Adrenal gland (tissue), 12 donors: ENCODE measurements around the gene IFITM2. TPM values are rescaled to one million over a fixed set of nuclear protein-coding genes. Genes with fewer than 3 reads are reported as not detected.

Experiments used
- DNase-seq, 7 donors: peaks; one replicate each; pipeline ENCODE4 v3.0.0-alpha.2; 2019 to 2020
- H3K27ac ChIP-seq, 5 donors: fragments of 200-600 bp; sonication (generic) in 4 of 5; 1 replicate in 3 of 5; 2 replicates in 2 of 5; pipeline versions ENCODE4 v1.5.1 to v1.8.0; 2016 to 2020; ENCODE audit warnings: mild to moderate bottlenecking in 1 of 5
- H3K27me3 ChIP-seq: fragments of 200-600 bp; 2 replicates; pipeline ENCODE4 v1.8.0; 2021
- H3K36me3 ChIP-seq, 2 donors: fragments of 200-600 bp; replicated peaks in 1 of 2; 1 replicate in 1 of 2; 2 replicates in 1 of 2; pipeline versions ENCODE4 v1.5.1 to v1.8.0; 2018 to 2022
- H3K4me1 ChIP-seq, 2 donors: fragments of 200-600 bp; replicated peaks in 1 of 2; 1 replicate in 1 of 2; 2 replicates in 1 of 2; pipeline versions ENCODE4 v1.5.1 to v1.8.0; 2018 to 2021
- H3K4me3 ChIP-seq, 4 donors: fragments of 200-600 bp; sonication (generic) in 3 of 4; one replicate each; pipeline ENCODE4 v1.5.1; 2016 to 2018
- H3K9me3 ChIP-seq, 3 donors: fragments of 200-600 bp; sonication (generic) in 1 of 3; replicated peaks in 1 of 3; 1 replicate in 2 of 3; 2 replicates in 1 of 3; pipeline versions ENCODE4 v1.5.1 to v1.8.0; 2016 to 2021
- CTCF ChIP-seq, 6 experiments: fragments of 450-650 bp in 4 of 6; fragments of 200-600 bp in 2 of 6; sonication (generic) in 1 of 6; IDR thresholded peaks; 1 replicate in 5 of 6; 2 replicates in 1 of 6; pipeline versions ENCODE4 v1.5.1 to v1.8.0; 2016 to 2021; ENCODE audit warnings: antibody characterized with exemption in 6 of 6, mild to moderate bottlenecking in 2 of 6, moderate library complexity in 1 of 6
- POLR2A ChIP-seq, 2 donors: fragments of 450-650 bp; IDR thresholded peaks; one replicate each; pipeline ENCODE4 v1.6.1; 2017; ENCODE audit warnings: antibody characterized with exemption in 2 of 2, mild to moderate bottlenecking in 2 of 2, moderate library complexity in 1 of 2
- WGBS, 4 donors: extraction: QIAGEN DNeasy Blood & Tissue Kit in 2 of 4; methylation state at CpG; one replicate each; pipeline versions ENCODE4 v1.1.5 to v1.1.7; 2013 to 2017; 5-methylcytosine and 5-hydroxymethylcytosine counted together
- intact Hi-C, 2 donors: fragments of 100-400 bp; cut with DNase I; formaldehyde crosslinking; loops; one replicate each; pipeline versions ENCODE4 v1.14.1 to v1.15.0; 2022 to 2023
- polyA plus RNA-seq, 3 donors: library from polyadenylated mRNA; stranded (reverse); fragments of 200-250 nt in 2 of 3; fragments of 350-450 nt in 1 of 3; fragmentation: Illumina TruSeq in 1 of 3; extraction: RNeasy Lipid Tissue Mini Kit (QIAGEN cat#74804) in 1 of 3; gene quantifications; one replicate each; pipeline ENCODE4 v1.2.3, GENCODE V29; 2013 to 2014
- total RNA-seq, 9 donors: library from RNA; depleted of rRNA in 4 of 9; stranded (reverse); fragments of >200 nt in 4 of 9; fragments of 120-200 nt in 1 of 9; fragmentation: NEBNext Ultra II Directional in 1 of 9; extraction: Animal tissue kit (Norgen Biotek cat#: 25700) in 1 of 9; gene quantifications; one replicate each; pipeline versions ENCODE4 v1.1.0 to v1.2.4, GENCODE V29; 2013 to 2023
- donor health status: healthy with polysubstance abuse.
- donor health status: Bipolar disorder and iron deficiency.
- donor health status: DM: yes; HTN: yes; CAD: no.
- donor health status: DM: no; HTN: no; CAD: no.
- donor health status: DM: no; HTN: no; CAD: no.
- donor health status: DM: yes; HTN: yes; CAD: no.

Gene IFITM2
- total and polyA plus RNA-seq, 12 donors = 30.7 to 835 (median 235) TPM

GRCh38 chr11:296171-297050, 11.2 kb upstream of the IFITM2 start:
- no peak for DNase-seq
- H3K27ac ChIP-seq = no peak overlapping the region
- intact Hi-C loops = loop anchor here (5.0 to 10.0 kb wide), 2 partner anchors 66 to 148 kb away; partner anchors contain the start of gene ANO9 (in 1 of the 2)
- TF ChIP-seq POLR2A (IDR thresholded peaks at IDR 0.05) = no peak
- TF ChIP-seq CTCF (IDR thresholded peaks at IDR 0.05) = no peak
- no peaks in the 10 kb centered on the region for H3K9me3 ChIP-seq
- H3K4me1 ChIP-seq = no peaks in the 10 kb centered on the region
- H3K36me3 ChIP-seq = no peaks in the 10 kb centered on the region
- 53 to 68% (median 63%) methylated on average over 2 to 35 of the region's 35 CpGs for WGBS, 4 donors
- H3K27me3 ChIP-seq = peaks cover 9% of the 10 kb centered on the region
- no peak overlapping the region for H3K4me3 ChIP-seq

GRCh38 chr11:297051-297585, 10.5 kb upstream of the IFITM2 start:
- 52 to 85% (median 68%) methylated on average over 5 to 13 of the region's 13 CpGs for WGBS, 4 donors
- Histone ChIP-seq H3K4me3 (no peak overlapping the region), H3K4me1 (no peaks in the 10 kb centered on the region), H3K27ac (no peak overlapping the region), H3K27me3 (peaks cover 9% of the 10 kb centered on the region), H3K36me3 (no peaks in the 10 kb centered on the region), H3K9me3 (no peaks in the 10 kb centered on the region)
- intact Hi-C loops = loop anchor here (5.0 to 10.0 kb wide), 2 partner anchors 65 to 148 kb away; partner anchors contain the start of gene ANO9 (in 1 of the 2)
- no peak for DNase-seq
- TF ChIP-seq POLR2A (IDR thresholded peaks at IDR 0.05) (no peak), CTCF (IDR thresholded peaks at IDR 0.05) (no peak)

- no peak overlapping the region for H3K4me3 ChIP-seq
- no peak overlapping the region for H3K27ac ChIP-seq
- H3K4me1 ChIP-seq = no peaks in the 10 kb centered on the region
- no peak for TF ChIP-seq CTCF (IDR thresholded peaks at IDR 0.05)
- TF ChIP-seq POLR2A (IDR thresholded peaks at IDR 0.05) = no peak
- WGBS, 4 donors = 66 to 69% (median 69%) methylated on average over 23 to 26 of the region's 26 CpGs
- peaks cover 9% of the 10 kb centered on the region for H3K27me3 ChIP-seq
- no peak for DNase-seq
- H3K9me3 ChIP-seq = no peaks in the 10 kb centered on the region
- intact Hi-C loops = loop anchor here (5.0 to 10.0 kb wide), 2 partner anchors 65 to 147 kb away; partner anchors contain the start of gene ANO9 (in 1 of the 2)
- no peaks in the 10 kb centered on the region for H3K36me3 ChIP-seq
Observed at GRCh38 chr11:297586-298405, 9.8 kb upstream of the IFITM2 start.
